ENCODE results near the gene TRAK1.
A peak's percentile ranks its signal among the peaks of the same experiment; 100 is the strongest.

TRAK1 gene

GRCh38 chr3:42256135-42256819 is 165.1 kb downstream of the TRAK1 start:
- peaks cover 14% of the 10 kb centered on the region for H3K4me1 Mint-ChIP-seq
- no peak overlapping the region for H3K27ac Mint-ChIP-seq
- no peaks in the 10 kb centered on the region for H3K9me3 Mint-ChIP-seq
- TF ChIP-seq, protein P1, sequence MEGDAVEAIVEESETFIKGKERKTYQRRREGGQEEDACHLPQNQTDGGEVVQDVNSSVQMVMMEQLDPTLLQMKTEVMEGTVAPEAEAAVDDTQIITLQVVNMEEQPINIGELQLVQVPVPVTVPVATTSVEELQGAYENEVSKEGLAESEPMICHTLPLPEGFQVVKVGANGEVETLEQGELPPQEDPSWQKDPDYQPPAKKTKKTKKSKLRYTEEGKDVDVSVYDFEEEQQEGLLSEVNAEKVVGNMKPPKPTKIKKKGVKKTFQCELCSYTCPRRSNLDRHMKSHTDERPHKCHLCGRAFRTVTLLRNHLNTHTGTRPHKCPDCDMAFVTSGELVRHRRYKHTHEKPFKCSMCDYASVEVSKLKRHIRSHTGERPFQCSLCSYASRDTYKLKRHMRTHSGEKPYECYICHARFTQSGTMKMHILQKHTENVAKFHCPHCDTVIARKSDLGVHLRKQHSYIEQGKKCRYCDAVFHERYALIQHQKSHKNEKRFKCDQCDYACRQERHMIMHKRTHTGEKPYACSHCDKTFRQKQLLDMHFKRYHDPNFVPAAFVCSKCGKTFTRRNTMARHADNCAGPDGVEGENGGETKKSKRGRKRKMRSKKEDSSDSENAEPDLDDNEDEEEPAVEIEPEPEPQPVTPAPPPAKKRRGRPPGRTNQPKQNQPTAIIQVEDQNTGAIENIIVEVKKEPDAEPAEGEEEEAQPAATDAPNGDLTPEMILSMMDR (IDR thresholded peaks at IDR 0.05), result no peak
- peaks cover 39% of the 10 kb centered on the region for H3K27me3 Mint-ChIP-seq (ENCODE audit: low read depth, poor library complexity)
- DNase-seq, result no peak
- no peaks in the 10 kb centered on the region for H3K36me3 Mint-ChIP-seq (ENCODE audit: low read depth)
- H3K4me3 Mint-ChIP-seq, result no peak overlapping the region

GRCh38 chr3:42257007-42257406 is 165.8 kb downstream of the TRAK1 start:
- Mint-ChIP-seq H3K4me1 (peaks cover 14% of the 10 kb centered on the region), H3K9me3 (no peaks in the 10 kb centered on the region), H3K36me3 (ENCODE audit: low read depth) (no peaks in the 10 kb centered on the region), H3K4me3 (no peak overlapping the region), H3K27ac (no peak overlapping the region), H3K27me3 (ENCODE audit: low read depth, poor library complexity) (peaks cover 43% of the 10 kb centered on the region)
- DNase-seq, result no peak
- TF ChIP-seq, protein P1 (IDR thresholded peaks at IDR 0.05), result no peak

- peaks cover 73% of the 10 kb centered on the region for H3K27me3 Mint-ChIP-seq (ENCODE audit: low read depth, poor library complexity)
Measured at GRCh38 chr3:42262525-42262924, 171.4 kb downstream of the TRAK1 start.

DNA sequence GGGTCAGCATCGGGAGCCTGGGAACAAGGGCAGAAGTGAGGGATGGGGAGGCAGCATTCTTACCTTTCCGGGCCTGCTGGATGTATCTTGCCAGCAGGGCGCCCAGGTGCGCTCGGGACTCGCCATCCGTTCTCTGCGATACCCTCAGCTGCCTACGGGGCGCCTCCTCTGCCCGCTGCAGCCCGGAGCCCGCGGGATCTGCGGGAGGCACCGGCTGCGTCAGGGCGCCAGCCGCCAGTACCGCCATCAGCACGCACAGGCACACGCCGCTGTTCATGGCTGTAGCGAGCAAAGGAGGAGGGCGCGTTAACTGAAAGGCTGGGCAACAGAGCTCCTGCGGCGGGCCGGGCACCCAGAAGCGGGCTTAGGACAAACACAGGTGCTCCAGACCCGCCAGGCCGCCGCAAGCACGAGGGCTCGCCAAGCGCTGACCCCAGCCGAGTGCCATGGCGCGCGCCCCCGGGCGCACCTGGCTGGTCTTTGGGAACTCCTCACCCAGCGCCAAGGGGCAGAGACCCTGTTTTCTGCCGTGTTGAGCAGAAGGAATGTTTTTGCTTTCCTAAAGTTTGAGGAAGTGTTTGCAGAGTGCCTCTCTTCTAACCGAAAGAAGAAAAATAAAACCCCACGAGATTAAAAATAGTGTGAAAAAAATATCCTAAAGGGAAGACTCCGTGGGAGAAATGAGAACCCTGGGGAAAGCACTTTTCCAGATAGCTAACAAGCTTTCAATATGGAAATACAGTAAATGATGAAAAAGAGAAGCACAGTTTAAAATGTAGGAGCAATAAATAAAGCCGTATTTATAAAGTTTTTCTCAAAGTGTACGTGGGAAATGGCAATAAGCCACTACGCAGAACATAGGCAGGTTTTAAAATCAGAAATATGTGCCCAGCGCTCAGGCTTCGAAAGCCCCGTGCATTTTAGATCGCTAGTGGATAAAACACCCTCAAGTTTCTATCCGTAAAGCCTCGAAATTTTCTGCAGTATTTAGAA is 172.5 kb downstream of the TRAK1 start:
- Mint-ChIP-seq H3K4me3 (peak overlapping the region; percentile 56), H3K4me1 (no peaks in the 10 kb centered on the region), H3K27me3 (ENCODE audit: low read depth, poor library complexity) (peaks cover 80% of the 10 kb centered on the region), H3K9me3 (peaks cover 13% of the 10 kb centered on the region), H3K36me3 (ENCODE audit: low read depth) (no peaks in the 10 kb centered on the region), H3K27ac (no peak overlapping the region)
- peak; percentile 44 for DNase-seq
- TF ChIP-seq, protein P1 (IDR thresholded peaks at IDR 0.05), result no peak

More at GRCh38 chr3:42262525-42262924, 171.4 kb downstream of the TRAK1 start:
- TF ChIP-seq, protein P1 (IDR thresholded peaks at IDR 0.05), result no peak
- no peak for DNase-seq
- no peak overlapping the region for H3K27ac Mint-ChIP-seq
- H3K9me3 Mint-ChIP-seq, result peaks cover 13% of the 10 kb centered on the region
- no peak overlapping the region for H3K4me3 Mint-ChIP-seq
- no peaks in the 10 kb centered on the region for H3K4me1 Mint-ChIP-seq
- no peaks in the 10 kb centered on the region for H3K36me3 Mint-ChIP-seq (ENCODE audit: low read depth)

DNA sequence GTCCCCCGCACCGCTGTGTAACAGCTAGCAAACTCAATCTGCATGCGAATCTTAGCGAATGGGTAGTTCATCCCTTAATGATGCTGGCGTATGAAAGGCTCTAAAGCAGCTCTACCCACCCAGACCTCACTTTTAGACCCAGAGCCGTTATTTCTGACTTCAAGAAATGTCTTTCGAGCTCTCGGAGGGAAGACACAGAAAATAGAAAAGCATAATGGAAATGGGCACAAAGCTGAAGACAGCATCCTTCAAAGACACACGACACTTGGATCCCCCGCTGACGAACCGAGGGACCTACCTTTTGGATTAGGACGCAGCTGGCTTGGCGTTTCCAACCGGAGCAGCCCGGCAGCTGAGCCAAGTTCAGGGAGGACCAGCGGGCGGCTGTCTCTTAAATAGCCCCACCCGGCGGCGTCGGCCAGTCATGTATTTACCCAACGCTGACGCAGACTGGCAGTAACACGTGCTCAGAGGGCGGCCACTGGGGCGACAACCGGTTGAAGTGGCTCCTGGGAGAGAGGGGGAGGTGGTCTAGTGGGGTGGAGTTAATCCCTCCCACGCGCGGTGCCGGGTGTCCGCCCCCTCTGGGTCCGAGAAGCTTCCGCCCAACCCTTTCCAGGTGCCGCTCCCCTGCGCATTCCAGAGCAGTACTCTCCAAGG is 173.4 kb downstream of the TRAK1 start:
- H3K4me1 Mint-ChIP-seq, result no peaks in the 10 kb centered on the region
- TF ChIP-seq, protein P1 (IDR thresholded peaks at IDR 0.05), result no peak
- no peak overlapping the region for H3K4me3 Mint-ChIP-seq
- no peak overlapping the region for H3K27ac Mint-ChIP-seq
- no peaks in the 10 kb centered on the region for H3K36me3 Mint-ChIP-seq (ENCODE audit: low read depth)
- H3K9me3 Mint-ChIP-seq, result peaks cover 13% of the 10 kb centered on the region
- no peak for DNase-seq
- H3K27me3 Mint-ChIP-seq (ENCODE audit: low read depth, poor library complexity), result peaks cover 86% of the 10 kb centered on the region
